Panc1 (cell line): ENCODE results near the gene F13A1. TPM values are rescaled to one million over a fixed set of nuclear protein-coding genes. Genes with fewer than 3 reads are reported as not detected.

Experiments used
- ATAC-seq: fragments of 200-7000 bp; cut with Tn5 transposase; 2 replicates; pipeline ENCODE4 v1.9.1; 2020; ENCODE audit warnings: mild to moderate bottlenecking, moderate library complexity
- BruUV-seq: library from RNA; stranded (reverse); fragments of 400-500 nt; replicated peaks from 2 replicates; lab custom pipeline; 2021; lab: Mats Ljungman, UMichigan
- CTCF ChIA-PET: fragments of 300-600 bp; sonication (Branson Sonifier 250); formaldehyde crosslinking; loops from one replicate; lab custom pipeline; 2022; ENCODE audit warnings: antibody characterized with exemption; lab: Charles Lee
- POLR2A ChIA-PET: fragments of 300-600 bp; sonication (Branson Sonifier 250); formaldehyde crosslinking; loops from one replicate; lab custom pipeline; 2022; ENCODE audit warnings: antibody characterized with exemption; lab: Charles Lee
- DNase-seq: peaks from one replicate; pipeline ENCODE4 v3.0.0-alpha.2; 2010; ENCODE audit warnings: low read depth, low spot score
- H3K27ac ChIP-seq: 2 replicates; pipeline ENCODE4 v1.5.1; 2011; ENCODE audit warnings: mild to moderate bottlenecking, low read length, inconsistent platforms
- H3K27me3 ChIP-seq: fragments of 200-500 bp; sonication (Bioruptor generic); 2 replicates; pipeline ENCODE4 v1.6.0; 2014; ENCODE audit warnings: low read length, inconsistent platforms; ENCODE audit not compliant: control insufficient read depth, insufficient read depth
- H3K36me3 ChIP-seq: fragments of 200-500 bp; sonication (Bioruptor generic); 2 replicates; pipeline ENCODE4 v1.5.1; 2014; ENCODE audit warnings: inconsistent platforms, mild to moderate bottlenecking, low read length, moderate library complexity; ENCODE audit not compliant: control insufficient read depth, insufficient read depth
- H3K4me1 ChIP-seq: 2 replicates; pipeline ENCODE4 v1.5.1; 2011; ENCODE audit warnings: inconsistent platforms, mild to moderate bottlenecking, low read length, moderate library complexity; ENCODE audit not compliant: control insufficient read depth, insufficient read depth
- H3K4me3 ChIP-seq, 2 experiments: 2 replicates each; pipeline ENCODE4 v1.5.1; 2011 to 2012; ENCODE audit warnings: low read depth in 2 of 2, low read length in 2 of 2, mild to moderate bottlenecking in 2 of 2, inconsistent platforms in 1 of 2, moderate library complexity in 1 of 2
- H3K9me3 ChIP-seq: fragments of 200-500 bp; sonication (Bioruptor generic); 2 replicates; pipeline ENCODE4 v1.5.1; 2014; ENCODE audit warnings: low read depth, mild to moderate bottlenecking, inconsistent platforms, low read length, moderate library complexity; ENCODE audit not compliant: control insufficient read depth, insufficient read depth
- POLR2AphosphoS5 ChIP-seq: IDR thresholded peaks from 2 replicates; pipeline ENCODE4 v1.6.1; 2012; ENCODE audit warnings: mild to moderate bottlenecking, low read depth, low read length, moderate library complexity
- SIN3A ChIP-seq: IDR thresholded peaks from 2 replicates; pipeline ENCODE4 v1.6.1; 2012; ENCODE audit warnings: low read depth, mild to moderate bottlenecking, low read length, moderate library complexity, borderline replicate concordance; ENCODE audit not compliant: insufficient read depth
- TCF7L2 ChIP-seq: IDR thresholded peaks from 2 replicates; pipeline ENCODE4 v1.6.1; 2011; ENCODE audit warnings: mild to moderate bottlenecking, low read depth, low read length, inconsistent platforms
- in situ Hi-C: cut with HindIII; loops from 2 replicates; pipeline ENCODE4 v1.10.0; 2016; ENCODE audit warnings: low sequenced_read_pairs, low pct_unique_long_range_greater_than_20kb
- intact Hi-C: fragments of 100-400 bp; cut with micrococcal nuclease; formaldehyde crosslinking; loops from one replicate; pipeline ENCODE4 v1.10.0; 2022; ENCODE audit not compliant: unreplicated experiment
- total RNA-seq: library from RNA; stranded (reverse); gene quantifications from one replicate; pipeline ENCODE4 v1.2.1, GENCODE V29; 2021; ENCODE audit not compliant: unreplicated experiment
- TF ChIP-seq, protein P1 (sequence below), 2 experiments: IDR thresholded peaks; 2 replicates each; pipeline ENCODE4 v1.6.1; 2011 to 2012; ENCODE audit warnings: low read depth in 2 of 2, control low read depth in 1 of 2, low read length in 1 of 2, mild to moderate bottlenecking in 1 of 2, moderate library complexity in 1 of 2; ENCODE audit not compliant: insufficient read depth in 1 of 2
- TF ChIP-seq, protein P2 (sequence below): fragments of 450-650 bp; IDR thresholded peaks from 2 replicates; pipeline ENCODE4 v1.5.1; 2017; ENCODE audit warnings: mild to moderate bottlenecking

F13A1 gene
- total RNA-seq, 1 experiment from 2014 or later, result 0.26 TPM

DNA sequence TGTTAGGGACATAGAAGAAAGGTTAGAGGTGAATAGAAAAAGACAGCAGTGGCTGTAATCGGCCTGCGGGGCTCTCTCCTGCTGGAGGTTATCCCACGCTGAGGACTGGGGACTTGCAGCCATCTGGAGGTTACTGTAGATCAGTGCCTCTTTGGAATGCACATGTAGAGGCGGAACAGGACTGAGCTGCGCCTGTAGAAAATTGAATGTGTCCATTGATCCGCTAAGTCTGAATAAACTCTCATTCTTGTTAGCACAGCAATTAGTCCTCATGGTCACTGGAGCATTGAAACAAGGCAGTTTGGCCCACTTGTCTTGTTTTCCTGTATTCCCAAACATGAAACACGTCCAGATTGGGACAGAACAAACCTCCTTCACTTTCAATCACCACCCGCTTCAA is 46.3 kb upstream of the F13A1 start:
- TF ChIP-seq, protein P1, sequence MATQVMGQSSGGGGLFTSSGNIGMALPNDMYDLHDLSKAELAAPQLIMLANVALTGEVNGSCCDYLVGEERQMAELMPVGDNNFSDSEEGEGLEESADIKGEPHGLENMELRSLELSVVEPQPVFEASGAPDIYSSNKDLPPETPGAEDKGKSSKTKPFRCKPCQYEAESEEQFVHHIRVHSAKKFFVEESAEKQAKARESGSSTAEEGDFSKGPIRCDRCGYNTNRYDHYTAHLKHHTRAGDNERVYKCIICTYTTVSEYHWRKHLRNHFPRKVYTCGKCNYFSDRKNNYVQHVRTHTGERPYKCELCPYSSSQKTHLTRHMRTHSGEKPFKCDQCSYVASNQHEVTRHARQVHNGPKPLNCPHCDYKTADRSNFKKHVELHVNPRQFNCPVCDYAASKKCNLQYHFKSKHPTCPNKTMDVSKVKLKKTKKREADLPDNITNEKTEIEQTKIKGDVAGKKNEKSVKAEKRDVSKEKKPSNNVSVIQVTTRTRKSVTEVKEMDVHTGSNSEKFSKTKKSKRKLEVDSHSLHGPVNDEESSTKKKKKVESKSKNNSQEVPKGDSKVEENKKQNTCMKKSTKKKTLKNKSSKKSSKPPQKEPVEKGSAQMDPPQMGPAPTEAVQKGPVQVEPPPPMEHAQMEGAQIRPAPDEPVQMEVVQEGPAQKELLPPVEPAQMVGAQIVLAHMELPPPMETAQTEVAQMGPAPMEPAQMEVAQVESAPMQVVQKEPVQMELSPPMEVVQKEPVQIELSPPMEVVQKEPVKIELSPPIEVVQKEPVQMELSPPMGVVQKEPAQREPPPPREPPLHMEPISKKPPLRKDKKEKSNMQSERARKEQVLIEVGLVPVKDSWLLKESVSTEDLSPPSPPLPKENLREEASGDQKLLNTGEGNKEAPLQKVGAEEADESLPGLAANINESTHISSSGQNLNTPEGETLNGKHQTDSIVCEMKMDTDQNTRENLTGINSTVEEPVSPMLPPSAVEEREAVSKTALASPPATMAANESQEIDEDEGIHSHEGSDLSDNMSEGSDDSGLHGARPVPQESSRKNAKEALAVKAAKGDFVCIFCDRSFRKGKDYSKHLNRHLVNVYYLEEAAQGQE (IDR thresholded peaks at IDR 0.05; ENCODE audit: insufficient read depth in 1 of 2, low read depth in 2 of 2, low read length in 1 of 2), result no peak
- TF ChIP-seq, protein P2, sequence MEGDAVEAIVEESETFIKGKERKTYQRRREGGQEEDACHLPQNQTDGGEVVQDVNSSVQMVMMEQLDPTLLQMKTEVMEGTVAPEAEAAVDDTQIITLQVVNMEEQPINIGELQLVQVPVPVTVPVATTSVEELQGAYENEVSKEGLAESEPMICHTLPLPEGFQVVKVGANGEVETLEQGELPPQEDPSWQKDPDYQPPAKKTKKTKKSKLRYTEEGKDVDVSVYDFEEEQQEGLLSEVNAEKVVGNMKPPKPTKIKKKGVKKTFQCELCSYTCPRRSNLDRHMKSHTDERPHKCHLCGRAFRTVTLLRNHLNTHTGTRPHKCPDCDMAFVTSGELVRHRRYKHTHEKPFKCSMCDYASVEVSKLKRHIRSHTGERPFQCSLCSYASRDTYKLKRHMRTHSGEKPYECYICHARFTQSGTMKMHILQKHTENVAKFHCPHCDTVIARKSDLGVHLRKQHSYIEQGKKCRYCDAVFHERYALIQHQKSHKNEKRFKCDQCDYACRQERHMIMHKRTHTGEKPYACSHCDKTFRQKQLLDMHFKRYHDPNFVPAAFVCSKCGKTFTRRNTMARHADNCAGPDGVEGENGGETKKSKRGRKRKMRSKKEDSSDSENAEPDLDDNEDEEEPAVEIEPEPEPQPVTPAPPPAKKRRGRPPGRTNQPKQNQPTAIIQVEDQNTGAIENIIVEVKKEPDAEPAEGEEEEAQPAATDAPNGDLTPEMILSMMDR, result no peak
- TF ChIP-seq TCF7L2 (no peak), POLR2AphosphoS5 (no peak), SIN3A (no peak)
- ATAC-seq, result no peak
- no peak for DNase-seq
- no peaks in the 10 kb centered on the region for H3K4me1 ChIP-seq
- no TSS peak for BruUV-seq
- intact Hi-C loops (no loop called here), in situ Hi-C loops (no loop called here)
- no peak overlapping the region for H3K27ac ChIP-seq
- H3K36me3 ChIP-seq, result no peaks in the 10 kb centered on the region
- ChIA-PET POLR2A (no interaction called here), CTCF (no interaction called here)
- H3K9me3 ChIP-seq, result no peaks in the 10 kb centered on the region
- H3K27me3 ChIP-seq, result no peaks in the 10 kb centered on the region
- no peak overlapping the region for H3K4me3 ChIP-seq

DNA sequence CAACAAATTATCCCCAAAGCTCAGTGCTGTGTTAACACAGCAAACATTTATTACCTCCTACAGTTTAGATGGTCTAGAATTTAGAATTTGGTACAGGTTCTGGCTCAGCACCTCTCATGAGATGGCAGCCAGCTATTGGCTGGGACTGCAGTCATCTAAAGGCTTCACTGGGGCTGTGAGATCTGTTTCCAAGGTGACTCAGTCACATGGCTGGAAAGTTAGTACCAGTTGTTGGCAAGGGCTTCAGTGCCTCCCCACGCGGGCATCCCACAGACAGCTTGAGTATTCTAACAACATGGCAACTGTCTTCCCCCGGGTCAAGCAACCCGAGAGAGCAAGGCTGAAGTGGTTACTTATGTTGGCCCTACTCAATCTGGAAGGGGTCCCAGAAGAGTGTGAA is 44.8 kb upstream of the F13A1 start:
- intact Hi-C loops (no loop called here), in situ Hi-C loops (no loop called here)
- BruUV-seq, result no TSS peak
- Histone ChIP-seq H3K27me3 (no peaks in the 10 kb centered on the region), H3K27ac (no peak overlapping the region), H3K9me3 (no peaks in the 10 kb centered on the region), H3K36me3 (no peaks in the 10 kb centered on the region), H3K4me3 (no peak overlapping the region), H3K4me1 (no peaks in the 10 kb centered on the region)
- CTCF ChIA-PET, result no interaction called here
- TF ChIP-seq POLR2AphosphoS5, result no peak
- no peak for TF ChIP-seq TCF7L2
- TF ChIP-seq, protein P1 (IDR thresholded peaks at IDR 0.05; ENCODE audit: insufficient read depth in 1 of 2, low read depth in 2 of 2, low read length in 1 of 2), result no peak
- TF ChIP-seq, protein P2, result no peak
- TF ChIP-seq SIN3A, result no peak
- ATAC-seq (no peak), DNase-seq (no peak)
- POLR2A ChIA-PET, result no interaction called here
